T-helper 9 cell (primary cell): ENCODE measurements around the gene HTRA3.

ENCODE experiments used
- DNase-seq: peaks from one replicate; pipeline ENCODE4 v3.0.0-alpha.2; 2020

The HTRA3 gene

DNA sequence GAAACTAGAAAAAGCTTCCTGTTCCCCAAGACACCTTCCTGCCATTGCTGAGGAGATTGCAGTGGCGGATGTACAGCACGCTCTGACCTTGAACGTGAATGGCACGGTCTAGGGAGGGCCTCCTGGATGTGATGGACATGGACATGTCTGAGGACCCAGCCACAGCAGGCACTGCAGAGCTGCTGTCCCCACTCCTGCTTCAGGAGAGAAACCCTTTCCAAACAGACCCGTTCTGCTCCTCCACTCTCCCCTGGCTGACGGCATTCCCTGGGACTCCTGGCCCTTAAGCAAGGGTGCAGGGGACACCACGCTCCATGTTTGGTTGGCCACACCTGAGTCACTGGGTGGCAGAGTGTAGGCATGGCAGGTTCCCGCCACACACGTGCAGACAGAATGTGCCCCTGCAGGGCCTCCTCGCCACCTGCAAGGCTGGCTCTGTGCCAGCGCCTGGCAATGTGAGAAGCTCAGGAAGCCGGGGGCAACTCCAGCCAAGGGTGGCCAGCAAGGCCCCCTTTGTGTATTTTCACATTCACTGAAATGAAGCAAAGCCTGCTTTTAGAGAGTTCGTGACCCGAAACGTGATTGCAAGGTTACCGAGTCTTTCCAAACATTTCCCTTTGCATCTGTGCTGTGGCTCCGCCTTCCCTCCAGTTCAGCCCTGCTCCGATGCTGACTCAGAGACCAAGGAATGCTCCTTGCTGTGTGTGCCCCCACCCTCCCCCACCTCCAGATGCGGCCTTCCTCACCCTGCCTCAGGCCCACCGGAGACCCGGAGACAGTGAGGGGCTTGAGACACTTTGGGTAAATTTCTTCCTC, 46.1 kb downstream of the HTRA3 start:
- DNase-seq, result no peak

DNA sequence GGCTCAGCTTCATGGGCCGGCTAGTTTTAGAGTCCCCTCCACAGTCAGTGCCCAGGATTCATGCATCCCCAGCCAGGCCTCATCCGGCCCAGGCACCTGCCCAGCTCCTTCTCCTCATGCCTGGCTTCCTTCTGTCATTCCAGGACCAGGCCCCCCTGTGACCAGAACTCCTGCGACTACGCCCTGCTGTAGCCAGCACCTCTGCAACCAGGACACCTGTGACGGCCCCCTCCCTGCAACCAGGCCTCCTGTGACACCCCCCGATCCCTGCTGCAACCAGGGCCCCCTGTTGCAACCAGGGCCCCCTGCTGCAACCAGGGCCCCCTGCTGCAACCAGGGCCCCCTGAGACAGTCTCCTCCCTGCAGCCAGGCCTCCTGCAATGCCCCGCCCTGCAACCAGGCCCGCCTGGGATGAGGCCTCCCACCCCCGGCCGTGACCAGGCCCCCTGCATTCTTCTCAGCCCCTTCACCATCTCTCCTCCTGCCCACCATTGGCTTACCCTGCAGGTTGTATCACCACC, 46.8 kb downstream of the HTRA3 start:
- DNase-seq, result no peak

DNA sequence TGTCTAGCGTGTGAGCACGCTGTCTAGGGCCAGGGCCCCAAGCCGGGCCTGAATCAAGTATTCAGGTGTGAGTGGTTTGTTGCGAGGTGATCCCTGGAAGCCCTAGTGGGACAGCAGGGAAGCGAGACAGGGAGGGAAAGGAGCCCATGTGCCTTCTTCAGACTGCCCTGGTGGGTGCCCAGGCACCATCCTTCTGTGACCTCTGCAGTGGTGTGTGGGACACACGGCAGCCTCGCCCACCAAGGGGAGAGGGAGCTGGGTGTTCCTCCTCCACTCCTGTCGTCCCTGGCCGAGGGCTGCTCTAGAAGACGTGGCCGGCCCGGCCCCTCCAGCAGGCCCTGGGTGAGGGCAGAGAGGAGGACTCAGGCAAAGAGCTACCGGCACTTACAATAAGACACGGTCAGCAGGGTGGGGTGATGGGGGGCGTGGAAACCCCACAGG, 47.4 kb downstream of the HTRA3 start:
- no peak for DNase-seq

DNA sequence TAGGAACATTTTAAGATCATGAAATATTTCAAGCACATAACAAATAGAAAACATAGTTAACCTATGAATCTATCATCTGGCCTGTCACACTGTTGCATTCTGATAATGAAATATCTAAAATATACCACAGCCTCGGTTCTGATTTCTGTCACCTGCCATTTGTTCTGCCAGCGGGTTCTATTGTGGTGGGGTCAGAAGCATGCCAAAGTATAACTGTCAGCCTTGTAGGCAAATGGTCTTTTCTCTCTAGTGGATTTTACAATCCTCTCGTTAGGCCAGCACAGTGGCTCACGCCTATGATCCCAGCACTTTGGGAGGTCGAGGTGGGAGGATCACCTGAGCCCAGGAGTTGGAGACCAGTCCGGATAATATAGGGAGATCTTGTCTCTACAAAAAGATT, 47.9 kb downstream of the HTRA3 start:
- DNase-seq, result no peak

DNA sequence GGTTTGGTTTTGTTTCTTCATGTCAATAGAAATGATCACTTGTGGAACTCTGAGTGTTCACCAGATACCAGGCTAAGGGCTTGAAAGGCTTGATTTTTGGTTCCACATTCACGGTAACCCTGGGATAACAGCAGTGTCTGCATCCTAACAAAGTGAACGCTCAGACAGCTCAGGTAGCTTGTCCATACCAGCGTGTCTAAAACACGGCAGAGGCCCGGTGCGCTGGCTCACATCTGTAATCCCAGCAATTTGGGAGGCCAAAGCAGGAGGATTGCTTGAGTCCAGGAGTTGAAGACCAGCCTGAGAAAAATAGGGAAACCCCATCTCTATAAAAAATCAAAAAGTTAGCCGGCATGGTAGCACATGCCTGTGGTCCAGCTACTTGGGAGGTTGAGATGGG, 49.0 kb downstream of the HTRA3 start:
- no peak for DNase-seq

DNA sequence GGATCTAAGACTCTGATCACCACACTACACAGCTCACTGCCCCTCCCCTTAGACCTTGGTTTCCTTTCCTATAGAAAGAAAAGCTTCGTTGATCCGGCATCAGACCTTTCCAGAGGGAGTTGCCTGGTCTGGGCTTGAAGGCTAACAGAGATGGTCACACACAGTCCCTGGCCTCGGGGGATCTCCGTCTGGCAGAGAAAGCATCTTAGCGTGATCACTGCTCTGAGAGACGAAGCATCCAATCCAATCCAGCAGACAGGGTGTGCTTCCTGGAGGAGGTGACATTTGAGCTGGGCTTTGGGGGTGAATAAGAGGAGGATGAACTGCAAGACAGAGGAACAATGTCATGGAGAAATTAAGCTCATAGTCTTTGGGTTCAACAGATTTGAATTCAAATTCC, 49.5 kb downstream of the HTRA3 start:
- DNase-seq, result no peak

DNA sequence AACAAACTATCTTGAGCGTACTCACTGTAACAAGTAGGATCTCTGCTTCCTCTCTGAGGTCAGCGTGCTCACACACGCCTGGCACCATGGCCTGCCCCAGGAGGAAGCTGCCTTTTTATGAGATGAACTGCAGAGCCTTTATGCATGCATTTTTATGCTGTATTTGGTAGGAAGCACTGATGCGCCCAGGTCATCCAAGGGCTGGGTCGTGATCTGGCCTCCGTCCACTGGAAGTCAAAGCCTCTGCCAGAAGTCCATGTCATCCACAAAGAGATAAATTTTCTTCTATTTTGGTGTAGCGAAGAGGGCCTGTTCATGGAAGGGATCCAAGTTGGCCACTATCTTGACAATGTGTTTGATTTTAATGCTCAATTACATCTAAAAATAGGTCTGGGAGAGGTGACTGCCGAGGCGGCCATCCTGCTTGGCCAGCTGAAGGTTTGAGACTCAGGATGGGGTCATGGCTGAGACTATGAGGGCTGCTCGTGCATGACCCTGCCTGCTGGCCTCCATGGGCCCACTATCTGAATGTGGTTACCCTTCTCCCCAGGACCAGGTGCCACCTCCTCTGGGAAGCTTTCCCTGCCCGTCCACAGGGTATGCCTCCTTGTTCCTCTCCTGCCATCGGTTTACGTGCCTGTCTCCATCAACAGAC, 50.3 kb downstream of the HTRA3 start:
- DNase-seq, result no peak

DNA sequence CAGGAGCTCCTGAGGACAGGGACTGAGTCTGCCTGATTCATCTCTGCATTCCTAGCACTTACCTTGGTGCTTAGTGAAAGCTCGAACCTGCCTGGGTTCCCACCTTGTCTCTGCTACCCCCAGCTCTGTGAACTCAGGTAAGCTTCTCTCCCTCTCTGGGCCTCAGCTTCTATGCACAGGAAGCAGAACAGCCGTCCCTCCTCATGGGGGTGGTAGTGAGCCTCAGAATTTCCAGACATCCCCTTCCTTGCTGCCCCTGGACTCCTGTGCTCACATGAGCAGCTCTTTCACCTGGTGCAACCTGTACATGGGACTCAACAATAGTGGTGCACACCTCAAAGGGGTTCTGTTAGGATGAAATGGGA, 50.8 kb downstream of the HTRA3 start:
- no peak for DNase-seq

DNA sequence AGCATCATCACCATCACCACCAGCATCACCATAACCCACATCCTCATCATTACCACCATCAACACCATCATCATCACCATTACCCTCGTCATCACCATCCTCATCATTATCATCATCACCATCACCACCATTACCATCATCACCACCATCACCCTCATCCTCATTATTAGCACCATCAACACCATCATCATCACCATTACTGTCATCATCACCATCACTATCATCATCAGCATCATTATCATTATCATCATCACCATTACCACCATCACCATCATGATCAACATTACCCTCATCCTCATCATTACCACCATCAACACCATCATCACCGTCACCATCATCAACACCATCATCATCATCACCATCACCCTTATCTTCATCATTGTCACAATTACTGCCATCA, 51.7 kb downstream of the HTRA3 start:
- no peak for DNase-seq

DNA sequence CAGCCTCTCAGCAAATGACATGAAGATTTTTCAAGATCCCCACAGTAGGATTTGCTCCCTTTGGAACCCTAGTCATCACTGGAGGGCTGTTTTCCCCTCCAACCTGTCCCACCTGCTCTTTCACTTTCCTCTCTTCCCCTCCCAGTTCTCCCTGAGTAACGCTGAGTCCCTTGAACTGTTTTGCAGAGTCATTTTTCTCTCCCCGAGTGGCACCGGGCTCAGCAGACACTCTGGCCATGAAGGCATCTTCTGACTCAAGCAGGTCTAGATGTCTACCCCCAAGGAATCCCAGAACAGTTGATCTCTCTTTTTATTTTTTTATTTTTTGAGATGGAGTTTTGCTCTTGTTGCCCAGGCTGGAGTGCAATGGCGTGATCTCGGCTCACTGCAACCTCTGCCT, 52.2 kb downstream of the HTRA3 start:
- DNase-seq, result no peak

DNA sequence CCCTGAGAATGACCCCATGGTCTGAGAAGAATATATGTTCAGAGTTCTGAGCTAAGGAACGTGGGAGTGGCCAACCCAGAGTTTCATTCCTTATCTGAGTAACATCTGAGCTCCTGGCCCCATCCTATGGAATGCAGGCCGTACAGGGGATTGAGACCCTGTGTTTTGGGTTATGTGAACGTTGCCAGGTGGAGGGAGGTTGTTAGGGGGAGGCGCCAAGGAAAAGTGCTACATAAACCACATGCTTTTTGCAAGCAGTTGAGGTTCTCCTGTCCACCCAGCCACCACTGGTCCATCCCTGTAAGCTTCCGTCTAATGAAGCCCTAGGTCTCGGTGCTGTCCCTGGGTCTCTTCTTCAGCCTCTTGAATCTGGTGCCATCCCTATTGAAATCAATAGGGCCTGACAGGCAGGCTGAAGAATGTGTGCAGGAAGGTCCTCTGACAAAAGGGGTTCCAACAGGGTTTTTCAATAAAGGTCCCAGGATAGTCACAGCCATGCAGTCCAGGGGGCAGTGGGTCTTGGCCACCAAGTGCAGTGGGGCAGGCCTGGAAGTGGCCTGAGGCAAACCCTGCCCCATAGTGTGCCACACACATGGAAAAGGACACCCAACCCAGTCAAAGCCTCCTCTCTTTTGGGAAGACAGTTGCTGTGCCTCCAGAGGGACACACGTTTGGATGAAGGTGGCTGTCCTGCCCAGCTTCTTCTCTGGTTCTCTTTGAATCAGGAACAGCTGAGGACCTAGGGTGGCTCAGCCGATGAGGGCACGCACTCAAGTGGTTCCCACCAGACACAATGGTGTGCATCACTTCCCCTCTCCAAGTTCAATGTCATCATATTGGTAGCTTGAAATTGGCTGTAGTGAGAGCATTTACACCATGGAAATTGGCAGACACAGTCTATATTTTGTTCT, 53.5 kb downstream of the HTRA3 start:
- DNase-seq, result no peak

DNA sequence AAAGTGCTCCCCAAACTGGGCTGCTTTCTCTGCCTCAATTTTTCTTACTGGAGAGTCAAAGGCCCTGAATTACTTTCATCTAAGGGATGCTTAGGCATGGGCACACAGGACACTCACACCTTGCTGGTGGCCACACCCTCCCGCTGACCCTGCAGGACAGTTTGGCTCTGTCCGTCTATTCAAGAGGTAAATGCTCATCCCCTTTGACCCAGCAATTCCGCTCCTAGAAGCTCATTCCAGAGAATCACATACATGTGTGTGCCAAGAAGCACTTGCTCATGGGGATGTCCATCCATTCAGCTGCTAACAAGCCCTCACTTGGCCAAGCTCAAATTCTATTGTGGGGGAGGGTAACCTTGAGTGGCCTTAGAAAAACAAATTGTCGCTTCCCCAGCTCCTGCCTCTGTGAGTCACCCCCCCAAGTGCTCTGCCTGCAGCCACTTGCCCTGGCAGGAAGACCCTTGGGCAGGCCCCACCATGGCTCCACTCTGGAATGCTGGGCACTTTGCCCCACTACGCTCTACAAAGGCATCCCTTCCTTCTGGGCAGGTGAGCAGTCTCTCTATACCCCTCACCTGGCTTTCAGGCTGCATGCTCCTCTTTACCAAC, 54.5 kb downstream of the HTRA3 start:
- DNase-seq, result no peak

DNA sequence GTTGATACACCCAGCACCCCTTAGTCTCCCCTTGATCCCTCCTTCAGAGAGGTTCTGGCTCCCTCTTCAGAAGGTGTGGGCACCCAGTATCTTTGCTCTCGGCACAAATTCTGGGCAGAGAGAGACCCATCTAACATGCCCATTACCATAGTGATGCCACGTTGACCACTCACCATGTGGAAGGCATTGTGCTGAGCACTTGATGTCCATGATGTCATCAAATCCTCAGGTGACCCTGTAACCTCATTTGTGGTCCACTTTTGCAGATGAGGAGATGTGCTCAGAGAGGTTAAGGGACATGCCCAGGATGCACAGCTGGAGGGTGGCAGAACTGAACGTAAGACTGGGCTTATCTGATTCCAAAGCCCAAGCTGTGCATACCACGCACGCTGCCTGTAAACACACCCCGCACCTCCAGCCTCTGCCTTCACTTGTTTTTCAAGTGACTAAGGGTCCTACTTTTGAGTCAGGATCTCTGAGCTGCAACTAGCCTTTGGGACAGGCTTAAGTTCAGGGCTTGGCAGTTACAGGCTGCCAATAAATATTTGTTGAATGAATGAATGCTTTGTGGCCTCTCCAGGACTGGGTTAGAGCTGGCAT, 55.2 kb downstream of the HTRA3 start:
- DNase-seq, result no peak

DNA sequence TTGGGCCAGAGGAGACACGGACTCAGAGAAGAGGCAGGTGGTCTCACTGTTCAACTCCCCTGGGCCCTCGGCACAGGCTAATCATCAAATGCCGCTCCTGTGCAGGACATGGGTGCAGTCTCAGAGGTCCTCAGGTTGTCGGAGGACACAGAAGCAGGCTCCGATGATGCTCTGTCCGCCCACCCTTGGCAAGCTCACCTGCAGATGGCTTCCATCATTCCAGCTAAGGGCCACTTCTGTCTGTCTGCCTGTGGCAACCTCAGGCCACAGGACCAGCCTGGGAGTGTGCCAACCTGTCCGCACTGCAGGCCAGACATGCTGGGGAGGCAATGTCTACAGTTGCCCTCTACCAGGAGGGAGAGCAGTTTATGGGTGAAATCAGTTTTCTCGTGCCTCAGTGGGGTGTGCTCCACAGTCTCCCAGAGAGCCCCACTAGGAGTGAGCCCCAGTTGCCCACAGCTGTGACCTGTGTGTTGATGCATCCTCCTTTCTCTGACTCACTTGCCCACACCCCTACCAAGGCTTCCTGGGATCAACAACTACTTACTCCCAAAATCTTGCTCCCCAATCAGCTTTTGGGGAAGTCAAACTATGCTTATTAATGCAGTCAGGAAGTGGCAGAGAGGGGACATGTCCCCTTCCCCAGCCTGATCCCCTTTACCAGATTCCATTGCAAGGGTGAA, 55.9 kb downstream of the HTRA3 start:
- no peak for DNase-seq

DNA sequence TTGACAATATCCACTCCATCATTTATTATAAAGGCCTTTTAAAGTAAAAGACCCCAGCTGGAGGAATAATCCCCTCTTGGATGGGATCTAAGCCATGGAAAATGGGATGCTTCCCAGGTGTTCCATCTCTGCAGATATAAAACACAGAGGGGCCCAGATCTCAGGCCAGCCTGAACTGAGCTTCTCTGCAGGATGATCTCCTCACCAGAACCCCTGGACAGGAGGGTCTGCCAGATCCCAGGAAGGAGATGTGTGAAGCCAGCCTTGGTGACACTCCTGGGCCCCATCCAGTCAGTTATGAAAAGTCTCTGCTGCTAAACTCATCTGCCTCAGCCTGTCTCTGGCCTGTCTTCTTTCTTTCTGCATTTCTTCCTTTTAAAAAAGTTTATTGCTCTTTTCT, 56.7 kb downstream of the HTRA3 start:
- no peak for DNase-seq

DNA sequence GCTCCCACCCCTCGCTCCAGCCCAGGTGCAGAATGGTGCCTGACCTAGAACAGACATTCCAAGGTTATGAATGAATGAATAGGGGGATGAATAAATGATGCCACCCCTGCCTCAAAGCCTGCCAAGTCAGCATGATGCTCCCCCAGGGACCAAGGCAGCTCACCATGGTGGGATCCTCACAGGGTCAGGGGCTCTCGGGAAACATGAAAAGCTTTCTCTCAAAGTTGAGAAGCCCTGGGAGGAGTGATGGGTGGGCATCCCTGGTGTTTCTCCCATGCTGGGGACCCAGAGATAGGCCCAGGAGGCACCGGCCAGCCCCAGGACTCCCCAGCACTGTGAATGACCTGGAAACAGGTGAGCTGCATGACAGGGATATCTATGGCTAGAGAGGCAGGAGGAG, 58.9 kb downstream of the HTRA3 start:
- DNase-seq, result no peak

DNA sequence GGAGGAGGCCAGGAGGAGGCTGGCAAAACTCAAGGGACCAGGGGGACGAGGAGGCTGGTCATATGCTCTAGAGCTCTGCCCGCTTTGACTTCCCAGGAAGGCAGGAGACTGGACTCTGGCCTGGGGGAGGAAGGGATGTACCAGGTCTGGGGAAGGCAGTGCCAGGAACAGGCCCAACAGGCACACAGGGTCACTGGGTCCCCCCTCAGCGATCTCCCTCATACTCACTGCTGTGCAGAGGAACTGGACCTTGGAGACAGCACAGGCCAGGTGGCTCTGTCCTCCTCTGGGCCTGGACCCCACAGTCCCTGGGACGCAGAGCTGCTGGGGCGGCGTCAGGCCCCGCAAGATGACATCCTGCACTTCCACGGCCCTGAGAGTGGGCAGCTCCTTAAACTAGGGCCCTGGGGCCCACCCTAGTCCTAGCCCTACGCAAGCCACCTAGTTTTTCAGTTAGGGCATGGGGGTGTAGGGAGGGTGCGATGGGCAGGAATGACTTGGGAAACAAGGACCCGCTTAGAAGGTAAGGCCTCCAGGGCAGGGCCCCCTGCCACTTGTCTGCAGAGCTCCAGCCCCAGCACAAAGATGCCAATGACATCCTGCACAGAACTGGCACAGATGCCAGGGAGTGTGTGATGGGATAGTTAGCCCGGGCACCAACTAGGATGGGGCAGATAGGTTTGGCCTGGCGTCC, 59.5 kb downstream of the HTRA3 start:
- DNase-seq, result no peak

DNA sequence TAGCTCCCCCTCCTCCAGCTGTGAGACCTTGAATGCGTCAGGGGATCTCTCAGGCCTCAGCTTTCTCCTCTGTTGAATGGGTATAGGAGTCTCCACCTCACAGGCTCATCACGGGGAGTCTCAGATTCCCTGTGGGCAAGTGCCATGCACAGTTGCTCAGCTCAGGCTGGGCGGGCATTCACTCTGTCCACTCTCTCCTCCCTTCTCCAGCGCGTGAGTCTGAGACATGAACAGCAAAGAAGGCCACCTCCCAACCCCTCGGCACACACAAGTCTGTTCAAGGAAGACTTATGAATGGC, 60.0 kb downstream of the HTRA3 start:
- no peak for DNase-seq

DNA sequence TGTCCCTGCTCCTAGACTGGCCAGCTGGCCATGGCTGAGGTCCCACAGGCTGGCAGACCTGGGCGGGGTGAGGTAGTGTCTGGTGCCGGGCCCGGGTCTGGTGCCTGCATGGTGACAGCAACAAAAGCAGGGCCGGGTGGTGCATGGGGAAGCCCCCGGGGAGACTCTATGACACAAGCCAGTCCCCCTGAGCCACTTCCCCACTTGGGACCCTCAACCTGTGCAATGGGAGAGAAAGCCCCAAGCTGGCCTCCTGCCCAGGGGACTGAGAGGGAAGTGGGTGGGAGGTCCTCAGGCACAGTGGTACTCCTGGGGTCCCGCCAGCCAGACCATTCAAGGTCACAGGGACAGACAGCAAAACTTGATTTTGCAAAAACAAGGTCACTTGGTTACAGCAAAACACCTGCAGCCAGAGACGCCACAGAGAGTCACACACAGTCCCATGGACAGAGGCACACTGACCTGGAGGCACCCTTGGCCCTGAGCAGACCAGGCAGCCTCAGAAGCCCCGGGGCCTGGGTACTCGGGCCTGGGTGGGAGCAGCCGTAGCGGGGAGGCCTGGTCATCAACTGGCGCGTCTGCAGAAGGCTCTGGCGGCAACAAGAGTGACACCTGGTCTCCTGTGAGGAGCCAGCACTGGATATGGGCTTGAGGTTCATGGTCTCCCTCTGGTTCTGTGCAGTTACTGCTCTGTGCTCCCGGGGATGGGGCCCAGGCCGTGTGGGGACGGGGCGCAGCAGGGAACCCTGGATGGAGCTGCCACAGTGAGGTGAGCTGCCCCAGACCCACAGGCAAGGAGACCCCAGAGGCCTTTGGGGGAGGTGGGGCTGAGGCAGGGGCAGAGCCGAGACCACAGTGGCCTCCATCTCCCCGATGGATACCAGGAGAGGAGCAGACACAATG, 60.6 kb downstream of the HTRA3 start:
- no peak for DNase-seq

DNA sequence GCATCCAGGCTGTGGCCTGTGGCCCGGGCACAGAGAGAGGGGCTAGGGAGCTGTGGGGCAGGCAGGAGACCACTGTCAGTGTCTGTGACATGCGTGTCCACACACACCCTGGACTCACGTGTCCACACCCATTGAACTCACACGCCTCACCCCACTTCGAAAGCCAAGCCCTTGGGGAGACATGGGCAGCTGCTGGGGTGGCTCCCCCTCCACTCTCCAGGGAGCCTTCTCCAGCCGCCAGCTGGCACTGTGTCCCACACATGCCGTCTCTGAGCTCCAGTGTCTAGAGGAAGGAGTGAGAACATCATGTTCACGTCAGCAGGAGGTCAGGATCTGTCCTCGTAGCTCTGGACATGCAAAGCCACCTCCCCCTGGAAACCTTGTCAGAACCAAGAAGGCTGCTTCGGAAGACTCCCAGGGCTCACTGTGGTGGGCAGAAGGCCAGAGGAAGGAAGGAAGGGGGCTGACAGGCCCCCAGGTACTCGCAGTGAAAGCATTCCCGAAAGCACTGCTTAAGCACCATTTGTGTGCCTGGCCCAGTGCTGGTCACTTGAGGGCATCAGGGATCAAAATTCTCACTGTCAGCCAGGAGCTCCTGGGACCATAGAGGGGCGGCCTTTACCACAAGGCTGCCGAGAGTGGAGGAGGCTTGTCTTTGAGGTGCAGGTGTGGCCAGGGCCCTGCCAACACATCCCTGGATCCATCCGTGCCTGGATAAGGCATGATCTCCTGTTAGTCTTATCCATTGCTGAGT, 61.4 kb downstream of the HTRA3 start:
- DNase-seq, result no peak
